Measurements from ENCODE around the gene TMEM72.

GRCh38 chr10:44864051-44864450, 47.1 kb upstream of the TMEM72 start:
- no peak for TF ChIP-seq CTCF (IDR thresholded peaks at IDR 0.05; ENCODE audit: borderline replicate concordance, extremely low read depth, low read length, poor library complexity, severe bottlenecking)
- TF ChIP-seq EZH2 (IDR thresholded peaks at IDR 0.05; ENCODE audit: borderline replicate concordance, low read depth, low read length, severe bottlenecking) = no peak

Measured in DND-41 (cell line).